GM10266 (cell line): Measurements from ENCODE around the gene CRBN.

Experiments used
- DNase-seq: peaks from one replicate; pipeline ENCODE4 v3.0.0; 2012; ENCODE audit errors: extremely low spot score
- CTCF ChIP-seq: IDR thresholded peaks from 2 replicates; pipeline ENCODE4 v1.5.1; 2012; ENCODE audit warnings: mild to moderate bottlenecking, low read depth; ENCODE audit not compliant: control insufficient read depth, insufficient read depth; ENCODE audit errors: missing control alignments

Gene CRBN

GRCh38 chr3:3189961-3190360 is 10.5 kb upstream of the CRBN start:
- DNase-seq, result no peak
- no peak for TF ChIP-seq CTCF

- TF ChIP-seq CTCF, result no peak
Measured at GRCh38 chr3:3189102-3189727, 9.7 kb upstream of the CRBN start.

GRCh38 chr3:3184876-3185275 is 5.4 kb upstream of the CRBN start:
- no peak for TF ChIP-seq CTCF
- no peak for DNase-seq

More at GRCh38 chr3:3189102-3189727, 9.7 kb upstream of the CRBN start:
- DNase-seq, result no peak

GRCh38 chr3:3180456-3180855 is 965 bp upstream of the CRBN start:
- TF ChIP-seq CTCF, result no peak
- no peak for DNase-seq

- no peak for DNase-seq
- TF ChIP-seq CTCF, result no peak
Measured at GRCh38 chr3:3178498-3179328, 778 bp downstream of the CRBN start.

- DNase-seq, result no peak
- TF ChIP-seq CTCF, result no peak
Measured at GRCh38 chr3:3177861-3178497, 1.5 kb downstream of the CRBN start.
